ENCODE results near the gene CRK.
"Not testable (repeated sequence)": the region's sequence is repeated elsewhere in the genome, so short reads cannot be mapped to it uniquely, and the experiment has no call there.

Gene CRK

GRCh38 chr17:1462164-1463112, 6.4 kb upstream of the CRK start:
- DNase-seq, result no peak

GRCh38 chr17:1461198-1461944, 5.3 kb upstream of the CRK start:
- DNase-seq, result no peak

- DNase-seq, result no peak
Measured at GRCh38 chr17:1460233-1460632, 4.2 kb upstream of the CRK start.

- DNase-seq, result no peak
Measured at GRCh38 chr17:1455291-1455796, 688 bp downstream of the CRK start.

- no peak for DNase-seq
Measured at GRCh38 chr17:1454541-1454940, 1.5 kb downstream of the CRK start.

GRCh38 chr17:1453694-1454093, 2.3 kb downstream of the CRK start:
- not testable (repeated sequence) for DNase-seq

GRCh38 chr17:1452836-1453235, 3.2 kb downstream of the CRK start:
- no peak for DNase-seq

GRCh38 chr17:1450261-1450660, 5.8 kb downstream of the CRK start:
- not testable (repeated sequence) for DNase-seq

GRCh38 chr17:1449412-1449967, 6.5 kb downstream of the CRK start:
- no peak for DNase-seq

GRCh38 chr17:1447052-1447451, 9.0 kb downstream of the CRK start:
- DNase-seq, result no peak

GRCh38 chr17:1446201-1446600, 9.8 kb downstream of the CRK start:
- DNase-seq, result no peak

- not testable (repeated sequence) for DNase-seq
Measured at GRCh38 chr17:1445695-1446094, 10.3 kb downstream of the CRK start.

GRCh38 chr17:1442721-1443120, 13.3 kb downstream of the CRK start:
- not testable (repeated sequence) for DNase-seq

- DNase-seq, result no peak
Measured at GRCh38 chr17:1442187-1442586, 13.8 kb downstream of the CRK start.

- DNase-seq, result no peak
Measured at GRCh38 chr17:1440921-1441320, 15.1 kb downstream of the CRK start.

- DNase-seq, result no peak
Measured at GRCh38 chr17:1438593-1439083, 17.4 kb downstream of the CRK start.

GRCh38 chr17:1435326-1435725, 20.7 kb downstream of the CRK start:
- DNase-seq, result no peak

- DNase-seq, result no peak
Measured at GRCh38 chr17:1434150-1434549, 21.9 kb downstream of the CRK start.

- no peak for DNase-seq
Measured at GRCh38 chr17:1431631-1432104, 24.4 kb downstream of the CRK start.

- DNase-seq, result no peak
Measured at GRCh38 chr17:1423456-1424135, 32.4 kb downstream of the CRK start.

GRCh38 chr17:1422885-1423284, 33.1 kb downstream of the CRK start:
- no peak for DNase-seq

- DNase-seq, result no peak
Measured at GRCh38 chr17:1421470-1421869, 34.6 kb downstream of the CRK start.

GRCh38 chr17:1420981-1421380, 35.1 kb downstream of the CRK start:
- no peak for DNase-seq
